ENCODE data around the gene PSAPL1.
A peak's percentile ranks its signal among the peaks of the same experiment; 100 is the strongest.

The PSAPL1 gene

DNA sequence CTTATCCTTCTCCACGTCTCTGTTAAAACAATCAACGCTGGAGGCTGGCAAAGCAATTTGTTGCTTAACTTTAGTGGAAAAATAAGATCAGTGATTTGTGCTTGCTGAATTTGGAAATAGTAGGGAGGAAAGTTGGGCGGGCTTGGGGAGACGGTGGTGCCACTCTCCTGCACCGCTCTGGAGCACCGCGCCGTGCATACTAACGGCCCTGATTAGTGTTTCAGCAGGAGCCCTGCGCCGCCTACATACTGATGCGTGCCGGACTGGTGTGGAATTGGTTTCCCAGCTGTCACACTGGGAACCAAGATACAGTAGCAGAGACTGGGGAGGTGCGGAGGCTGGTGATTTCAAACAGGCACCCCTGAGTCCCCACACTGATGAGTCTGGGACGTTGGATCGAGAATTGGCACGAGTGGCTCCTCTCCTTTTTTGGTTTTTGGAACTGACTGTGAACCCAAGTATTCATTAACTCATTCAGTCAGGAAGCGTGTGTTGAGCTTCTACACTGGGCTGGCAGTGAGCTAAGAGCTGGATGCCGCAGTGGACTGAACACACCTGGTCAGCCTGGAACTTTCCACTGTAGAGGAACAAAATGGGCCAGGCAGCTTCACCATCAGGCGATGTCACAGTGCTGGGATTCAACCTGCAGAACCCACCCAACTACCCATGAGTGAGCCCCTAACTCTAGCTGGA is 29.0 kb upstream of the PSAPL1 start:
- TF ChIP-seq FOXM1 (IDR thresholded peaks at IDR 0.05; ENCODE audit: borderline replicate concordance, low read depth) (no peak), EGR1 (IDR thresholded peaks at IDR 0.05) (no peak), NFIC (IDR thresholded peaks at IDR 0.05) (no peak), TEAD4 (IDR thresholded peaks at IDR 0.05) (no peak)
- TF ChIP-seq, protein P1, sequence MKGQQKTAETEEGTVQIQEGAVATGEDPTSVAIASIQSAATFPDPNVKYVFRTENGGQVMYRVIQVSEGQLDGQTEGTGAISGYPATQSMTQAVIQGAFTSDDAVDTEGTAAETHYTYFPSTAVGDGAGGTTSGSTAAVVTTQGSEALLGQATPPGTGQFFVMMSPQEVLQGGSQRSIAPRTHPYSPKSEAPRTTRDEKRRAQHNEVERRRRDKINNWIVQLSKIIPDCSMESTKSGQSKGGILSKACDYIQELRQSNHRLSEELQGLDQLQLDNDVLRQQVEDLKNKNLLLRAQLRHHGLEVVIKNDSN (IDR thresholded peaks at IDR 0.05) = no peak
- TF ChIP-seq, protein P2, sequence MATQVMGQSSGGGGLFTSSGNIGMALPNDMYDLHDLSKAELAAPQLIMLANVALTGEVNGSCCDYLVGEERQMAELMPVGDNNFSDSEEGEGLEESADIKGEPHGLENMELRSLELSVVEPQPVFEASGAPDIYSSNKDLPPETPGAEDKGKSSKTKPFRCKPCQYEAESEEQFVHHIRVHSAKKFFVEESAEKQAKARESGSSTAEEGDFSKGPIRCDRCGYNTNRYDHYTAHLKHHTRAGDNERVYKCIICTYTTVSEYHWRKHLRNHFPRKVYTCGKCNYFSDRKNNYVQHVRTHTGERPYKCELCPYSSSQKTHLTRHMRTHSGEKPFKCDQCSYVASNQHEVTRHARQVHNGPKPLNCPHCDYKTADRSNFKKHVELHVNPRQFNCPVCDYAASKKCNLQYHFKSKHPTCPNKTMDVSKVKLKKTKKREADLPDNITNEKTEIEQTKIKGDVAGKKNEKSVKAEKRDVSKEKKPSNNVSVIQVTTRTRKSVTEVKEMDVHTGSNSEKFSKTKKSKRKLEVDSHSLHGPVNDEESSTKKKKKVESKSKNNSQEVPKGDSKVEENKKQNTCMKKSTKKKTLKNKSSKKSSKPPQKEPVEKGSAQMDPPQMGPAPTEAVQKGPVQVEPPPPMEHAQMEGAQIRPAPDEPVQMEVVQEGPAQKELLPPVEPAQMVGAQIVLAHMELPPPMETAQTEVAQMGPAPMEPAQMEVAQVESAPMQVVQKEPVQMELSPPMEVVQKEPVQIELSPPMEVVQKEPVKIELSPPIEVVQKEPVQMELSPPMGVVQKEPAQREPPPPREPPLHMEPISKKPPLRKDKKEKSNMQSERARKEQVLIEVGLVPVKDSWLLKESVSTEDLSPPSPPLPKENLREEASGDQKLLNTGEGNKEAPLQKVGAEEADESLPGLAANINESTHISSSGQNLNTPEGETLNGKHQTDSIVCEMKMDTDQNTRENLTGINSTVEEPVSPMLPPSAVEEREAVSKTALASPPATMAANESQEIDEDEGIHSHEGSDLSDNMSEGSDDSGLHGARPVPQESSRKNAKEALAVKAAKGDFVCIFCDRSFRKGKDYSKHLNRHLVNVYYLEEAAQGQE (IDR thresholded peaks at IDR 0.05; ENCODE audit: low read depth) = no peak

DNA sequence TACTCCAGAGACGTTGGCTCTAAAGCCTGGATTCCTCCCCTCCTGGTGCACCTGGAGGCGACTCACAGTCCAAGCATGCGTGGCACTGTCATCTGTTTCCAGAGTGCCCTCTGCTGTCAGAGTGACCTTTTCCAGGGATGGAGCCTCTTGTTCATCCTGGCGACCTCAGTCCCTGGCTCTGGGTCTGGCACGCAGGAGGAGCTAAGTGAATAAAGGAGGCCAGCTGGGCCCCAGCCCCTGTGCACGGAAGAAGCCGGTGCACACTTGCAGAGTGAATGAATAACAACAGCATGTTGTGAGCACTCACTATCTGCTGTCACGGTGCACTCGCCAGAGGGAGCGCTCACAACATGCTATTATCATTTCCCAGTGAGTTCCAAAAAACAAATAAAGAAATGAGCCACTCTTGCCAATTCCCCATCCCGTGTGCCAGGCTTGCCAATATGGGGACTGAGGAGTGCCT is 27.8 kb upstream of the PSAPL1 start:
- TF ChIP-seq, protein P2 (IDR thresholded peaks at IDR 0.05; ENCODE audit: low read depth) = no peak
- peak; percentile 50 for TF ChIP-seq RAD21 (IDR thresholded peaks at IDR 0.05; ENCODE audit: low read depth)

DNA sequence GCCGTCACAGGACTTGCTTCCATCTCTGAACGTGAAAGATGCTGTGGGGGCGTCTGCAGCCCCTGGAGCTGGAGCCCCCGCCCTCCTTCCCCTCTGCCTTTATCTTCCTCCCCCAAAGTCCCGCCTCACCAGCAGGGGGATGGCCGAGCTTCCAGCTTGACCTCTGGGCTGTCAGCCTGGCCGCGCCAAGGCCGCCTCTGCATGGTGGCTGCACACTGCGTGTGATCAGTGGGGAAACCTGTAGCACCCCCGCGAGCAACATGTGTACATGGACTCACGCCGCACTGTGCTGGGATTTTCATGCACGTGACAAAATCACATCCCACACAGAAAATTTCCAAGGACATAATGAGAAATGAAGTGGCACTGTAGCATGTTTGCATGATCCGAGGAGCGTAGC is 26.5 kb upstream of the PSAPL1 start:
- TF ChIP-seq EP300 (IDR thresholded peaks at IDR 0.05; ENCODE audit: borderline replicate concordance) (no peak), TAF1 (IDR thresholded peaks at IDR 0.05; ENCODE audit: low read depth) (no peak), NFIC (IDR thresholded peaks at IDR 0.05) (no peak), YY1 (IDR thresholded peaks at IDR 0.05; ENCODE audit: low read depth) (no peak), TEAD4 (IDR thresholded peaks at IDR 0.05) (no peak), FOXM1 (IDR thresholded peaks at IDR 0.05; ENCODE audit: borderline replicate concordance, low read depth) (no peak), CREB1 (IDR thresholded peaks at IDR 0.05; ENCODE audit: low read depth) (no peak), CEBPB (IDR thresholded peaks at IDR 0.05) (no peak), ZBTB7A (IDR thresholded peaks at IDR 0.05; ENCODE audit: low read depth) (no peak), EGR1 (IDR thresholded peaks at IDR 0.05) (no peak)
- TF ChIP-seq, protein P3, sequence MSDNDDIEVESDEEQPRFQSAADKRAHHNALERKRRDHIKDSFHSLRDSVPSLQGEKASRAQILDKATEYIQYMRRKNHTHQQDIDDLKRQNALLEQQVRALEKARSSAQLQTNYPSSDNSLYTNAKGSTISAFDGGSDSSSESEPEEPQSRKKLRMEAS (IDR thresholded peaks at IDR 0.05) = no peak
- TF ChIP-seq, protein P1 (IDR thresholded peaks at IDR 0.05) = no peak

DNA sequence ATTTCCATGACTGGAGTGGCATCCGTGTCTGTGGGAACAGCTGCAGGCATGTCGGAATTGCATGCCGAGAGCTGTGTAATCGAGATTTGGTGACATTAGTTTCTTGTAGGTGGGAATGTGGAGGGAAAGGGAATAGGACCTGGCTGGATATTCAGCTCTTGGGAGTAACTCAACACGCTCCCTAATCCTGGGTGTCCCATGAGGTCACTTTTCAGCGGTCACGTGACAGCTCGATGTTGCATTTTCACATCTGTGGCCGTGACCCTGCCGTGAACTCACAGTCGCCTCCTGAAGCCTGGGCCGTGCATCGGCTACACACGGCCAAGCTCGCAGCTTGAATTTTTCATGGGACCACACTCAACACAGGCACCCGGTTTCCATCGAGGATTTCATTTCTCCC is 25.8 kb upstream of the PSAPL1 start:
- TF ChIP-seq NFIC (IDR thresholded peaks at IDR 0.05) (no peak), TCF12 (IDR thresholded peaks at IDR 0.05; ENCODE audit: low read depth) (no peak), CEBPB (IDR thresholded peaks at IDR 0.05) (no peak)
- TF ChIP-seq, protein P1 (IDR thresholded peaks at IDR 0.05) = peak; percentile 41

DNA sequence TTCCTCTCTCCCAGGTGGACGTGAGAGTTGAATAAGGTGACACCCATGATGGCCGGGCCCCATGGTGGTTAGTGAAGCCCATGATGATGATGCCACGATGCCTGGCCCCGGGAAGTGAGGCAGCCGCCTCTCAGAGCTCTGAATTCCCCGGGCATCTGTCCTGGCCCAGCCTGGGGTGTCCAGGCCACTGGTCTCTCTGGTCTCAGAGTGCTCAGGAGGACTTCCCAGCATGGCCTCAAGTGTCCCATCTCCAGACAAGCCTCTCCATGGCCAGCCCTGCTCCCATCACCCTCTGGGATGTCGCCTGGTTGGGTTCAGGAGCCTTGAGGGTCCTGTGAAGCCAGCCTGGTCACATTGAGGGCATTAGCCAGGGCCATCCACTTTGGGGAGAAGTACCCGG is 24.7 kb upstream of the PSAPL1 start:
- TF ChIP-seq FOXM1 (IDR thresholded peaks at IDR 0.05; ENCODE audit: borderline replicate concordance, low read depth) (no peak), NFIC (IDR thresholded peaks at IDR 0.05) (no peak), EGR1 (IDR thresholded peaks at IDR 0.05) (no peak), TEAD4 (IDR thresholded peaks at IDR 0.05) (no peak), CREB1 (IDR thresholded peaks at IDR 0.05; ENCODE audit: low read depth) (no peak), YY1 (IDR thresholded peaks at IDR 0.05; ENCODE audit: low read depth) (no peak), TCF12 (IDR thresholded peaks at IDR 0.05; ENCODE audit: low read depth) (no peak), RAD21 (IDR thresholded peaks at IDR 0.05; ENCODE audit: low read depth) (no peak)
- TF ChIP-seq, protein P1 (IDR thresholded peaks at IDR 0.05) = no peak
- TF ChIP-seq, protein P3 (IDR thresholded peaks at IDR 0.05) = no peak

DNA sequence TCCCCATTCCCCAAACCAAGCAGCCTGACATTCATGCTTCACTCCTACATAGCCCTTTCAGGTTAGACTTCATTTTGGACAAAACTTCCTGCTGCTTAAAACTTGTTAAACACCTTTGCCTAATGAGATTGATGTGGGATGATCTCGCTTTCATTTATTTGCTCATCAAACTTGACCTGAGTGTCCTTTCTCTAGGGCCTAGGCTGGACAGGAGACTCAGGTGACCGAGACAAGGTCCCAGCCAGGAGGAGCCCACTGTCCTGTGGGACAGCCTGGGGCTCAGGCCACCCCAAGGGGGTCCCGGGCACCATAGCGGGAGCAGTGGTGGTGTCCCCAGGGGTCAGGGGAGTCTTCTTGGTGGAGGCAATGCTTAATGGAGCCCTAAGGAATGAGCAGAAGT is 23.7 kb upstream of the PSAPL1 start:
- TF ChIP-seq RAD21 (IDR thresholded peaks at IDR 0.05; ENCODE audit: low read depth) (no peak), TEAD4 (IDR thresholded peaks at IDR 0.05) (no peak), NFIC (IDR thresholded peaks at IDR 0.05) (no peak)
- TF ChIP-seq, protein P3 (IDR thresholded peaks at IDR 0.05) = no peak
- TF ChIP-seq, protein P1 (IDR thresholded peaks at IDR 0.05) = no peak
